GM13976 (cell line): Measurements from ENCODE around the gene HIGD2B.
"Not testable (repeated sequence)": the region's sequence is repeated elsewhere in the genome, so short reads cannot be mapped to it uniquely, and the experiment has no call there.

ENCODE experiments used
- DNase-seq: peaks from one replicate; pipeline ENCODE4 v3.0.0; 2012; ENCODE audit warnings: low spot score
- in situ Hi-C: fragments of 300-500 bp; cut with MboI; formaldehyde crosslinking; loops from one replicate; pipeline ENCODE4 v1.12.0; 2022; ENCODE audit warnings: low sequenced_read_pairs, mixed read lengths, inconsistent platforms; ENCODE audit not compliant: unreplicated experiment
- TF ChIP-seq, protein P1 (sequence below): IDR thresholded peaks from 2 replicates; pipeline ENCODE4 v1.5.1; 2012; ENCODE audit warnings: borderline replicate concordance, mild to moderate bottlenecking; ENCODE audit not compliant: insufficient read depth; ENCODE audit errors: extremely low read depth, missing control alignments, control extremely low read depth

HIGD2B gene

DNA sequence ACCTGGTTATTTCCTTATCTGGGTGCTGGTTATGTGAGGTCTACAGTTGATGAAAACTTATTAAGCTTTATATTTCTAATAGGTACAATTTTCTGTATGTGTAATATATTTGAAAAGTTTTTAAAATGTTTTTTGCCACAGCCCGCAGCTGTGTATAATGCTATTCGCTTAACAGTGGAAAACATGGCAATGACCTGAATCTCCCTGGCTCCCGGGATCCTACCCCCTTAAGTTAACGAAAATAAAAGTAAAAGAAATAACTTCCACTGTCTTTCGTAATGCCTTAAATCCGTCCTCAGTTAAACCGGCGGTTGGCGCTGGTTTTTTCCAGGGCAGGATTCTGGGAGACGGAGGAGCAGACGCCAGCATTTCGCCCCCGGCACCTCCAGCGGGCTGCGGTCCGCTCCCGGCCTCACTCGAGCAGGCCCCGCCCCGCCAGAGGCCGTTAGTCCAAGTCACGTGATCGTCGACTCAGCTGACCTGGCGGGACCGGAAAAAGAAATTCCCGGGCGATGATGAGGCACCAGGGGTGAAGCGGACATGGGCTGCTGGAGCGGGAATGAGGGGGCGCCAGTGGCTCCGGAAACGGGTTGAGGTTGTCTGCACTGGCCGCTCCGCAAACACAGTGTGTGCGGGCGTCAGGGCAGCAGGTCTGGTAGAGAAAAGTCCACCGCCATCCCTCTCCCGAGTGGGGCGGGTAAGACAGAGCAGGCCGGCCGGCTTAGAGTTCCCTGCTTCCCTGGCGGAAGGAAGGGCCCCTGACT, 49.3 kb downstream of the HIGD2B start:
- DNase-seq, in situ Hi-C loops: not testable (repeated sequence)

- in situ Hi-C loops, DNase-seq: not testable (repeated sequence)
Measured at GRCh38 chr15:72629068-72629570, 56.9 kb downstream of the HIGD2B start.

- DNase-seq, in situ Hi-C loops: not testable (repeated sequence)
- TF ChIP-seq, protein P1, sequence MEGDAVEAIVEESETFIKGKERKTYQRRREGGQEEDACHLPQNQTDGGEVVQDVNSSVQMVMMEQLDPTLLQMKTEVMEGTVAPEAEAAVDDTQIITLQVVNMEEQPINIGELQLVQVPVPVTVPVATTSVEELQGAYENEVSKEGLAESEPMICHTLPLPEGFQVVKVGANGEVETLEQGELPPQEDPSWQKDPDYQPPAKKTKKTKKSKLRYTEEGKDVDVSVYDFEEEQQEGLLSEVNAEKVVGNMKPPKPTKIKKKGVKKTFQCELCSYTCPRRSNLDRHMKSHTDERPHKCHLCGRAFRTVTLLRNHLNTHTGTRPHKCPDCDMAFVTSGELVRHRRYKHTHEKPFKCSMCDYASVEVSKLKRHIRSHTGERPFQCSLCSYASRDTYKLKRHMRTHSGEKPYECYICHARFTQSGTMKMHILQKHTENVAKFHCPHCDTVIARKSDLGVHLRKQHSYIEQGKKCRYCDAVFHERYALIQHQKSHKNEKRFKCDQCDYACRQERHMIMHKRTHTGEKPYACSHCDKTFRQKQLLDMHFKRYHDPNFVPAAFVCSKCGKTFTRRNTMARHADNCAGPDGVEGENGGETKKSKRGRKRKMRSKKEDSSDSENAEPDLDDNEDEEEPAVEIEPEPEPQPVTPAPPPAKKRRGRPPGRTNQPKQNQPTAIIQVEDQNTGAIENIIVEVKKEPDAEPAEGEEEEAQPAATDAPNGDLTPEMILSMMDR, result peak; percentile 14
Measured at GRCh38 chr15:72628249-72629067, 57.5 kb downstream of the HIGD2B start.

GRCh38 chr15:72626153-72626552, 59.8 kb downstream of the HIGD2B start:
- in situ Hi-C loops, DNase-seq: not testable (repeated sequence)
